Cerebellar nuclear complex (tissue), 1 donor: ENCODE results near the gene TIAL1.
"Not testable (repeated sequence)": the region's sequence is repeated elsewhere in the genome, so short reads cannot be mapped to it uniquely, and the experiment has no call there.

Experiments
- DNase-seq, 2 experiments: peaks; one replicate each; lab custom pipeline; 2025; lab: John Stamatoyannopoulos, UW

TIAL1 gene, protein sequence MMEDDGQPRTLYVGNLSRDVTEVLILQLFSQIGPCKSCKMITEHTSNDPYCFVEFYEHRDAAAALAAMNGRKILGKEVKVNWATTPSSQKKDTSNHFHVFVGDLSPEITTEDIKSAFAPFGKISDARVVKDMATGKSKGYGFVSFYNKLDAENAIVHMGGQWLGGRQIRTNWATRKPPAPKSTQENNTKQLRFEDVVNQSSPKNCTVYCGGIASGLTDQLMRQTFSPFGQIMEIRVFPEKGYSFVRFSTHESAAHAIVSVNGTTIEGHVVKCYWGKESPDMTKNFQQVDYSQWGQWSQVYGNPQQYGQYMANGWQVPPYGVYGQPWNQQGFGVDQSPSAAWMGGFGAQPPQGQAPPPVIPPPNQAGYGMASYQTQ

DNA sequence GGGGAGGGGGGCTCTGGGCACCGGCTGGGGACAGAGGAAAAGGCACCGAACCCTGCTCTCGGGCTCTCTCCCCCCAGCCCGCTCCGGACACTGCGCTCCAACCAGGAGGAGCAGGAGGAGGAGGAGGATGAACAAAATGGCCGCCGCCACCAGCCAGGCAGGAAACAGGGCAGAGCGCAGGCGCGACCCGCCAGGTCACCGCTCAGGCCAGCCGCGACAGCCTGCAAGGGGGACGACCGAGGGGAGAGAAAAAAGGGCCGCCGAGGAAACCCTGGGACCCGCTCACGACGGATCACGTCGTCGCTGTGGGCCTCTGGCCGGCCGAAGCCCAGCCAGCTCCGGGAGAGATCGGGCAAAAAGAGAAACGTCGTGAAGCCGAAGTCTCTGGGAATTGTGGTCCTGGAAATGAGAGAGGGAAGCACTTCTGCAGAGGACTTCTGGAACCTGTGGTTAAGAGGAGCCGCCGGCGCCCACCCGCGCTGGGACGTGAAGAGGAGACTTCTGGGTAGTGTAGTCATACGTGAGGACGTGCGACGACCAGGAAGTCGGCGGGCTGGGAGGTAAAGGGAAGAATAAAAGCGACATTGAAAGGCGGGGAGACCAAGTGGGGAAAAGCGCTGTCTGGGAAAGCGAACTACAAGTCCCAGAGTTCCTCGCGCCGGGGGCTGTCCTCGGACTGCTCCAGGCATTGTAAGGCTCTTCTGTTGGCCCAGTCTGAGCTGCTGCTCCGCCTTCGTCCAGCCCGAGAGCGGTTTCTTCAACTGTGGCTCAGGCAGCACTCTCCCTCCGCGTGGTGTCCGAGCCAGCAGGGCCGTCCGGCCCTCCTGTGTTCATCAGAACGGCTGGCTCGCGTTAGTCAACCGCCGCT, at the start of gene TIAL1:
TIAL1 (minus strand) TSS at position 428 of the 868 bp plus-strand sequence. CDS start 499 bp downstream, outside the sequence.
- DNase-seq = peak; percentile 96 to 99

GRCh38 chr10:119644994-119645393, 48.2 kb upstream of the TIAL1 start:
- DNase-seq = no peak

- DNase-seq = no peak
These were observed 47.5 kb upstream of the TIAL1 start for GRCh38 chr10:119644205-119644814.

GRCh38 chr10:119643306-119644204, 46.8 kb upstream of the TIAL1 start:
- no peak for DNase-seq

GRCh38 chr10:119642556-119643111, 45.9 kb upstream of the TIAL1 start:
- DNase-seq = no peak

DNA sequence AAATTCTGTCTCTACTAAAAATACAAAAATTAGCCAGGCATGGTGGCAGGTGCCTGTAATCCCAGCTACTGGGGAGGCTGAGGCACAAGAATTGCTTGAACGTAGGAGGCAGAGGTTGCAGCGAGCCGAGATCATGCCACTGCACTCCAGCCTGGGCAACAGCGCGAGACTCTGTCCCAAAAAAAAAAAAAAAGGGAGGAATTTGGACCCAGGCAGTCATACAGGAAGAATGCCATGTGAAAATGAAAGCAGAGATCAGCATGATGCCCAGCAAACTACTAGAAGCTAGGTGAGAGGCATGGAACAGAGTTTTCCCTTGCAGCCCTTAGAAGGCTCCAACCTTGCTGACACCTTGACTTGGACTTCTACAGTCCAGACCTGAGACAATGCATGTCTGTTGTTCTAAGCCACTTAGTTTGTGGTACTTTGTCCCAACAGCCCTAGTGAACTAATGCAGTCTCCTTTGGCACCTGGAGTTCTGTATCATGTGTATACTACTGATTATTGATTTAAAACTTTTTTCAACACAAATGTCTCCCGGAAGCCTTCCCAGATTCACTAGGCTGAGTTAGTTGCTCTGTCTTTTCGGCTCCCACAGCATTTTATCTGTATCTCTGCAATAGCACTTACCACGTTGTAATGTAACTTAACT, 44.2 kb upstream of the TIAL1 start:
- no peak for DNase-seq

- no peak for DNase-seq
These were observed 43.6 kb upstream of the TIAL1 start for GRCh38 chr10:119640384-119640783.

DNA sequence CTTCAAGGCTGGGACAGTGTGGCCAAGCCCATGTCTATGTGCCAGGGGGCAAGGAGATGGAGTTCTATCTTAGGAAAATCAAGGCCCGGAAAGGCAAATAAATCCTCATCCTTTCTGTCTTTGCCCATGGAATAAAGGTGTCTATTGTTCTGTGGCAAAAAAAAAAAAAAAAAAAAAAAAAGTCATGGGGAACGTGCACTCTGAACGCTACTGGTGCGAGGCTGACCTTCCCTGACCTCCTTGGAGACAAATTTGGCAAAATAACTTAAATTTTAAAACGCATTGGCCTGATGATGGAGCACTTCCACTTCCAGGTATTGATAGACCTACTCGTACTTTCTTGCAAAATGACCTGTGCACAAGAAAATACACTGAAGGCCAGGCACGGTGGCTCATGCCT, 42.2 kb upstream of the TIAL1 start:
- DNase-seq = no peak

- DNase-seq = no peak
These were observed 40.9 kb upstream of the TIAL1 start for GRCh38 chr10:119637631-119638030.

GRCh38 chr10:119634219-119634544, 37.4 kb upstream of the TIAL1 start:
- DNase-seq = no peak

GRCh38 chr10:119633538-119634218, 36.9 kb upstream of the TIAL1 start:
- no peak for DNase-seq

GRCh38 chr10:119630300-119630699, 33.5 kb upstream of the TIAL1 start:
- no peak for DNase-seq

- DNase-seq = no peak
These were observed 29.0 kb upstream of the TIAL1 start for GRCh38 chr10:119625570-119626280.

- no peak for DNase-seq
These were observed 24.3 kb upstream of the TIAL1 start for GRCh38 chr10:119621078-119621384.

GRCh38 chr10:119620241-119621077, 23.7 kb upstream of the TIAL1 start:
- DNase-seq = no peak

DNA sequence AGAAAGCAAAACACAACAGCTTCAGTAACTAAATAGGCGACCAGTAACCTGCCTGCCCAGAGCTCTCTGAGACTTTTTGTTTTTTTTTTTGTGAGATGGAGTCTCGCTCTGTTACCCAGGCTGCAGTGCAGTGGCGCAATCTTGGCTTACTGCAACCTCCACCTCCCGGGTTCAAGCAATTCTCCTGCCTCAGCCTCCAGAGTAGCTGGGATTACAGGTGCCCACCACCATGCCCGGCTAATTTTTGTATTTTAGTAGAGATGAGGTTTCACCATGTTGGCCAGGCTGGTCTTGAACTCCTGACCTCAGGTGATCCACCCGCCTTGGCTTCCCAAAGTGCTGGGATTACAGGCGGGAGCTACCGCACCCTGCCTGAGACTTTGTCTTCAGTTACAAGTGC, 23.0 kb upstream of the TIAL1 start:
- not testable (repeated sequence) for DNase-seq

GRCh38 chr10:119619215-119619614, 22.5 kb upstream of the TIAL1 start:
- peak; percentile 25 to 85 for DNase-seq

- no peak for DNase-seq
These were observed 20.3 kb upstream of the TIAL1 start for GRCh38 chr10:119616882-119617570.
